ENCODE measurements around the gene MBOAT1.
A peak's percentile ranks its signal among the peaks of the same experiment; 100 is the strongest.

MBOAT1 gene

GRCh38 chr6:20102397-20103073, 109.7 kb downstream of the MBOAT1 start:
- no peak for DNase-seq (ENCODE audit: low read depth)

GRCh38 chr6:20099156-20099555, 113.1 kb downstream of the MBOAT1 start:
- DNase-seq (ENCODE audit: low read depth) = no peak

GRCh38 chr6:20098267-20098876, 113.9 kb downstream of the MBOAT1 start:
- no peak for DNase-seq (ENCODE audit: low read depth)

DNA sequence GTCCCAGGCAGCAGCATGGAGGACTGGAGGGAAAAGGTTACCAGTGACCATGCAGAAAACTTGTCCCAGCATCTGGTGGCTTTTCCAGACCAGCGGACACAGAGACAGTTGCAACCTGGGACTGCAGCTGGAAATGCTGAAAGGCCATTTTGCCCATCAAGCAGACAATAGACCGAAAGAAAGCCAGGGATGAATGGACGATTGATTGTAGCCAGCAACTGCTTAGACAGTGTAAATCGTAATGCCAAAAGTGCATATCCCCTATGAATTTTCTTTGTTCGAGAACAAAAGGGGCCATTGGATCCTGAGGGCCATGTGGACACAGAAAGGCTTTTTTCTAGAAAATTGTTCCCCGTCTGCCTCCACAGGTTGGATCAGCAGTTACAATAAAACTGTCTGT, 115.7 kb downstream of the MBOAT1 start:
- DNase-seq (ENCODE audit: low read depth) = no peak

DNA sequence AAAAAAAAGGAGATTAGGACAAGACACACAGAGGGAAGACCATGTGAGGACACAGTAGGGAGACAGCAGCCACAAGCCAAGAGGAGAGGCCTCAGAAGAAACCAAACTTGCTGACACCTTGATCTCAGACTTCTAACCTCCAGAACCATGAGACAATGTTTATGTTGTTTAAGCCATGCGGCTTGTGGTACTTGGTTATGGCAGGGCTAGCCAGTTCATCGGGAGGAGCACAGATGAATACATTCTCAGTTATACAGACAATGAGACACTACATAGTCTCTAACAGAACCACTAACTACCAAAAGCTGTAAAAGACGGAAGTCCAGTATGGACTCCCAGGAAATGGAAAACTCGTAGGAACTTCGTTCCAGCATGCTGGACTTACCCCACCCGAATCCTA, 116.8 kb downstream of the MBOAT1 start:
- no peak for DNase-seq (ENCODE audit: low read depth)

DNA sequence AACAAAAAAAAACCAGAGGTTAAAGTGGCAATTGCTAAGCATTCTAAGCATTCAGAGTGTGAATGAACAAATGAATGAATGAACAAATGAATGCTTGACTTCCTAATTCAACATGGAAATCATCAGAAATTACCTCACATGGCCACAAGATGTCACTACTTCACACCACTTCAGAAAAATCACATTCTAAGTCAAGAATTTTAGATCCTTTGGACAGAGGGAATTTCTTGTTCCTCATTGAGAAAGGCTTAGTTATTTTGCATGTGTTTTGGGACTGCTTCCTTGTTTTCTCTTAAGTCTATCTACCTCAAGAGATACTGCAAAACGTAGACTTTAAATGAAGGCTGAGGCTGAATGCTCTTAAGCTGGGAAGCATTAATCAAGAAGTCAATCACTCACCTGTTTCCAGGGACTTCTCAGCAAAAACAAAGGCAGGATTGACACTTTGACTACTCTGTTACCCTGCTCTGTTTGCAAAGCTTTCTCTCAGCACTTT, 120.2 kb downstream of the MBOAT1 start:
- DNase-seq (ENCODE audit: low read depth) = peak; percentile 15

- no peak for DNase-seq (ENCODE audit: low read depth)
Observed at GRCh38 chr6:20086992-20087391, 125.3 kb downstream of the MBOAT1 start.

DNA sequence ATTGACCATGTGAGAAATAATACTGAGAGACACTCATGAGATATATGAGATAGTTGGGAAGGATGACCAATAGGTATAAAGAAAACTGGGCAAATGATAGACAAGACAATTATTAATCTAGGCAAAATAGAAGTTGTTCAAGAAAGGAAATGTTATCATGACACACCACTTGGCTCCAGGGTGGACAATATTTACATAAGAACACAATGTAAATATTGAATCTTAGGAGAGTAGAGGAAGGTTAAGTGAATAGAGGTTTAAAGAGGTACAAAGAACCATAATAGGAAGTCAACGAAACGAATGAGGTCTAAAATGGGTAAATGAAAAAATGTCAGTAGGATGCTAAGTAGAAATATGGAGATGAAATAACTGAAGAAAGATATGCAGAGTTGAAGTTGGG, 126.5 kb downstream of the MBOAT1 start:
- DNase-seq (ENCODE audit: low read depth) = no peak

DNA sequence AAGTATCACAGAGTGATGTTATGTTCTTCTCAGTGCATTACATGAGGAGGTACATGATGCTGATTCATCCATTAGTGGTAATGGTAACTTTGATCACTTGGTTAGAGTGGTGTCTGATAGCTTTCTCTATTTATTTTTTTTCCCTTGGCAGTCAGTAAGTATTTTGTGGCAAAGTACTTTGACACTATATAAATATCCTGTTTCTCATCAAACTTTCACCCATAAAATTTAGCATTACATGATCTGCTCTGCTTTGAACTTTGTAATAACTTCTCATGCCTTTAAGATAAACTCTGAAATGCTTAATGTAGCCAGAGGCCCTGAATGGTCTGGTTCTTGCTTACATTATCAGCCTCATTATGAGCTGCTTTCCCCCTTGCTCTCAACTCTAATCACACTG, 127.9 kb downstream of the MBOAT1 start:
- no peak for DNase-seq (ENCODE audit: low read depth)

- no peak for DNase-seq (ENCODE audit: low read depth)
Observed at GRCh38 chr6:20071998-20072397, 140.3 kb downstream of the MBOAT1 start.

DNA sequence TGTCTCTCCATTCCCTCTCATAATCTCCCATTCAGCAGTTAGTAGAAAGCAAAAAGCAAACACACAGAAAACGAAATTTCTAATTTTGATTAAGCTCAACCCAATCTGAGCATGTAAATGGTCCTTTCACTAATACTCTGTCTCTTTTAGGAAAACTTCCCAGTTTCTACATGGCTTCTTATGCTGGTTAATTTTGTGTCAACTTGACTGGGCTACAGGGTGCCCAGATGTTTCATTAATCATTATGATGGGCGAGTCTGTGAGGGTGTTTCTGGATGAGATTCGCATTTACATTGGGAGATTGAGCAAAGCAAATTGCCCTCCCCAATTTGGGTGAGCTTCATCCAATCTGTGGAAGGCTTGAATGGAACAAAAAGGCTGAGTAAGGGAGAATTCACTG, 142.2 kb downstream of the MBOAT1 start:
- DNase-seq (ENCODE audit: low read depth) = no peak

GRCh38 chr6:20069021-20069522, 143.2 kb downstream of the MBOAT1 start:
- no peak for DNase-seq (ENCODE audit: low read depth)

DNA sequence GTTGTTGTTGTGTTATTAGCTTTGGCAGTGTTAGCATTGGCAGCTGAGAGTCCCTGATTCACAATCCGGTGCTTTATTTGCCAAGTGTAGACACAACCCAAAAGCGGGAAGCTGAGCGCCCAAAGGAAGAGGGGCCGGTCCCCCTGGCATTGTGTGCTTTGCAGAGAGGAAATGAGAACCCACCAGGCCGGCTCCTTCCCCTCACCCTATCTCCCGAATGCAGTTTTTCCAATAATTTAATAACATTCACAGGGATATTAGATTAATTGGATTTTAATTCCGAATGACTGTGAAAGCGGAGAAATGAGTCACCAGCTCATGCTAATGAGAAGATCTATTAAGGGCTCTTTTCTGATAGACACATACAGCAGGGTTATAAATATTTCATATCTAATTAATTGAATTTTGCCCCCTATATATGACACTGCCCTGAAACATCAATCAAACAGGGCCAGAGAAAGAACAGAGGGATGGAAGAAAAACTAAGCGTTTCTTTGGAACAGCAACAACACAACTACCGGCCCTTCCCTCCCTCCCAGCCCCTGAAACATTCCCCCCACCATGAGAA, 143.8 kb downstream of the MBOAT1 start:
- no peak for DNase-seq (ENCODE audit: low read depth)

- DNase-seq (ENCODE audit: low read depth) = no peak
Observed at GRCh38 chr6:20061952-20062351, 150.3 kb downstream of the MBOAT1 start.

DNA sequence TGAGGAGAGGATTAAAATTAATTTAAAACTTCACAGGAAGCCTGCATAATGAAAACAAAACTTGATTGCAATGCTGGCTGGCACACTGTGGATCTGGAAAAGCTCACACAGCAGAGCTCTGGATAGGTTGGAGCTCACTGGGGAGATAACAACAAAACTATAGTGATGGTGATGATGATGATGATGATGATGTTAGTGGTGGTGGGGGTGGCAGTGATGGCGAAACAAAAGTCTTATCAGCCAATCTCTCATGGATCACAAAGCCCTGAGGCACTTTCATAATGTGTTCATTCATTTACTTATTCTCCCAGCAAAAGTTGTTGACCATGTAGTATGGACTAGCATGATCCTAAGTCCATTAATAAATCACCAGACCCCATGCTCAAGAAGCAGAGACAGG, 152.0 kb downstream of the MBOAT1 start:
- DNase-seq (ENCODE audit: low read depth) = no peak

GRCh38 chr6:20058912-20059311, 153.4 kb downstream of the MBOAT1 start:
- DNase-seq (ENCODE audit: low read depth) = no peak

- no peak for DNase-seq (ENCODE audit: low read depth)
Observed at GRCh38 chr6:20058121-20058905, 154.0 kb downstream of the MBOAT1 start.

DNA sequence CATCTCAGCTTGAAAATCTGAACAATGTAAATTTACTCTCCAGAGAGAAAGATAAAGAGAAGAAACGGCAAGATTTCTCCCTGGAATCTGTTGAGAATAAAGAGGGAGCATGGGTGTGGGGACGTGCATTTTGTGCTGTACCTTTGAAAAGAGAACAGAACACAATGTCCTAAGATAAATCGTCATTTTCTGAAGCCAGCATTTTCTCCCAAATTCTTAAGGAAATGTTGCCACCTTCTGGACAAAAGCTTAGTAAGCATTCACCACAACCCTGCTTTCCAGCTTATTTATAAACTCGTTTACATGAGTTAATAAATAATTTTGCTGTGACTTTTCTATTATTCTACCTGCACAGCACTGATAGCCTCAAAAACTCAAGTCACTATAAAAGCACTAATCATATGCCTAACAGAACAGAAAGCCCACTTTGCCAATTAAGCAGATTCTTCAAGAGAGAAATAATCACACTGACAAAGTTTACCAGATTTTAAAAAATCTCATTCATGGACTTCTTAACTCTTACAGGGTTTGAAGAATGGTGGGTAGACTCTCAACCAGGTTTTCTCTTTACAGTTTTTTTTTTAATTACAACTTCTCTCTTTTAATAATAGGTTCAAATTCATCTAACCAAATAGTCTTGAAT, 155.8 kb downstream of the MBOAT1 start:
- peak; percentile 15 for DNase-seq (ENCODE audit: low read depth)

GRCh38 chr6:20055916-20056315, 156.4 kb downstream of the MBOAT1 start:
- DNase-seq (ENCODE audit: low read depth) = no peak
